Measurements from ENCODE around the gene MFN1. TPM values are rescaled to one million over a fixed set of nuclear protein-coding genes. Genes with fewer than 3 reads are reported as not detected.
"Not testable (repeated sequence)": the region's sequence is repeated elsewhere in the genome, so short reads cannot be mapped to it uniquely, and the experiment has no call there.

MFN1 gene
- total RNA-seq, 1 donor from 2014 or later = 42.3 TPM

DNA sequence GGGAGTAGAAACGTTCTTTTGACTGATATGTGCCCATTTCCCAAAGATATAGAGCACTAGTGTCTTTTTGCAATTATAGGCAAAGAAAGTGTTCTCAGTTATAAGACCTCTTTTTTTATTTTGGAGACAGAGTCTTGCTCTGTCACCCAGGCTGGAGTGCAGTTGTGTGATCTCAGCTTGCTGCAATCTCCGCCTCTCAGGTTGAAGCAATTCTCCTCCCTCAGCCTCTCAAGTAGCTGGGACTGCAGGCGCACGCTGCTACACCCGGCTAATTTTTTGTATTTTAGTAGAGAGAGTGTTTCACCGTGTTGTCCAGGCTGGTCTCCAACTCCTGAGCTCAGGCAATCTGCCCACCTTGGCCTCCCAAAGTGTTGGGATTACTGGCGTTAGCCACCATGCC, 45.4 kb upstream of the MFN1 start:
- Mint-ChIP-seq H3K27me3 (no peaks in the 10 kb centered on the region), H3K4me1 (ENCODE audit: unreplicated experiment) (peaks cover 6% of the 10 kb centered on the region), H3K27ac (no peak overlapping the region)

DNA sequence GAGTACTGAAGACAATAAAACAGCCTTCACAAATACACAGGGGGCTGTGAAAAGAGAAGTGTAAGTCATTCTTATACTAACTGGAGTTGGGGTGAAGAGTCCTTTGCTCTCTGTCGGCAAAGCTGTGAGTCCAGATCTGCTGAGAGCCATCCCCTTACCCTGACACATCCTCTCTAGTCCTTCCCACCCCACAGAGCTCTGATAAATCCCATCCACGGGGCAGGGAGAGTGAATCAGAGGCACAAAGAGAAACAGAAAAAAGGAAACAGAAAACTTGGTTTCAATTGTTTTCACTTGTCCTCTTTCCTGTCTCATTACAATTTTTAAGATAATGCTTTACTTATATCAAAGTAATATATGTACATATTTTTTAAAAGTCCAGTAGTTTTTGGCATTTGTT, 42.9 kb upstream of the MFN1 start:
- no peak for TF ChIP-seq CTCF (conservative IDR thresholded peaks at IDR 0.05)
- no peaks in the 10 kb centered on the region for H3K27me3 Mint-ChIP-seq
- H3K36me3 Mint-ChIP-seq = no peaks in the 10 kb centered on the region
- H3K4me1 Mint-ChIP-seq (ENCODE audit: unreplicated experiment) = no peaks in the 10 kb centered on the region
- no peaks in the 10 kb centered on the region for H3K9me3 Mint-ChIP-seq
- H3K27ac Mint-ChIP-seq = no peak overlapping the region
- no peak for DNase-seq (ENCODE audit: extremely low spot score, unreplicated experiment)
- H3K4me3 Mint-ChIP-seq = no peak overlapping the region

More for the DNA sequence above, 45.4 kb upstream of the MFN1 start:
- H3K36me3 Mint-ChIP-seq = no peaks in the 10 kb centered on the region
- DNase-seq (ENCODE audit: extremely low spot score, unreplicated experiment) = no peak
- TF ChIP-seq CTCF (conservative IDR thresholded peaks at IDR 0.05) = no peak
- H3K4me3 Mint-ChIP-seq = no peak overlapping the region
- peaks cover 6% of the 10 kb centered on the region for H3K9me3 Mint-ChIP-seq

DNA sequence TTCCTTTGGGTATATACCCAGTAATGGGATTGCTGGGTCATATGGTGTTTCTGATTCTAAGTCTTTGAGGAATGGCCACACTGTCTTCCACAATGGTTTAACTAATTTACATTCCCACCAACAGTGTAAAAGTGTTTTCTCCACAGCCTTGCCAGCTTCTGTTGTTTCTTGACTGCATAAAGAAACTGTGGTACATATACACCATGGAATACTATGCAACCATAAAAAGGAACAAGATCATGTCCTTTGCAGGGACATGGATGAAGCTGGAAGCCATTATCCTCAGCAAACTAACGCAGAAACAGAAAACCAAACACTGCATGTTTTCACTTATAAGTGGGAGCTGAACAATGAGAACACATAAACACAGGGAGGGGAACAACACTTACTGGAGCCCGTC, 40.1 kb upstream of the MFN1 start:
- not testable (repeated sequence) for H3K27me3 Mint-ChIP-seq; H3K36me3 Mint-ChIP-seq; H3K9me3 Mint-ChIP-seq; H3K4me3 Mint-ChIP-seq; DNase-seq (ENCODE audit: extremely low spot score, unreplicated experiment); H3K27ac Mint-ChIP-seq; H3K4me1 Mint-ChIP-seq (ENCODE audit: unreplicated experiment)

DNA sequence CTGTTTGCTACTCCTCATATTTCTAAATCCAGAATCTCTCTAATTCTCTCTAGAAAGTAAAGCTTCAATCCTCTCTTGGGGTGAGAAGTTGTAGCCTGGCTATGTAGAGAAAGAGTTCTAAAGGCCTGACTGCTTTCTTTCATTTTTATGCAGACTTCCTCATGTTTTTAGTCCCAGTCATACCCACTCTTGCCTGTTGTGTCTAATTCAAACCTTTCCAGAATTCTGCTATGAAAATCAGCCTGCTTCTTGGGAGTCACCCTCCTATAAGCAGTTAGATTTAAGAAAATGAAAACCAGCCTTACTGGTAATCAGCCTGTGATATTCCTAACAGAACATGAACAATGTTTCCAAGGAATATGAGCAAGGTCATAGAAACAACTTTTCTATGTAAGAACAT, 39.5 kb upstream of the MFN1 start:
- no peak for DNase-seq (ENCODE audit: extremely low spot score, unreplicated experiment)
- Mint-ChIP-seq H3K27me3 (no peaks in the 10 kb centered on the region), H3K4me1 (ENCODE audit: unreplicated experiment) (no peaks in the 10 kb centered on the region), H3K9me3 (no peaks in the 10 kb centered on the region), H3K27ac (no peak overlapping the region), H3K36me3 (no peaks in the 10 kb centered on the region), H3K4me3 (no peak overlapping the region)
- no peak for TF ChIP-seq CTCF (conservative IDR thresholded peaks at IDR 0.05)

GRCh38 chr3:179309225-179310078, 38.1 kb upstream of the MFN1 start:
- no peaks in the 10 kb centered on the region for H3K9me3 Mint-ChIP-seq
- TF ChIP-seq CTCF (conservative IDR thresholded peaks at IDR 0.05) = no peak
- no peaks in the 10 kb centered on the region for H3K27me3 Mint-ChIP-seq

DNA sequence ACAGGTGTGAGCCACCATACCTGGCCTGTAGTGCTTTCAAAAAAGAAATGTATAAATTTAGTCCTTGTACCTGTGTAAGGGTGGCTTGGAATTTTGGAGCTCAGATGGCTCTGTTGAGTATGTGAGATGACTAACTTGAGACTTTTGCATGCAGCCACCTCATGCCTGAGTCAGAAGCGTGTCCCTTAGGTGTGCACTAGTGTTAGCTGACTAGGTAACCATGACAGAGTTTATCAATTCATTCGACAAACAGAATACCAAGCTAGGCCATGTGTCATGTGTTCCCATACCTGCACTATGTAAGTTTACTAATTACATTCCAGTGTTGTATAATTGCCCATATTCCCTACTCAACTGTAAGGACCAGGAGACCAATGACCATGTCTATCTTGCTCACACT, 28.6 kb upstream of the MFN1 start:
- TF ChIP-seq CTCF (conservative IDR thresholded peaks at IDR 0.05) = no peak
- H3K27me3 Mint-ChIP-seq = peaks cover 6% of the 10 kb centered on the region
- H3K4me3 Mint-ChIP-seq = no peak overlapping the region

More at GRCh38 chr3:179309225-179310078, 38.1 kb upstream of the MFN1 start:
- no peak overlapping the region for H3K27ac Mint-ChIP-seq
- no peak overlapping the region for H3K4me3 Mint-ChIP-seq
- H3K4me1 Mint-ChIP-seq (ENCODE audit: unreplicated experiment) = no peaks in the 10 kb centered on the region
- DNase-seq (ENCODE audit: extremely low spot score, unreplicated experiment) = no peak
- no peaks in the 10 kb centered on the region for H3K36me3 Mint-ChIP-seq

More for the DNA sequence above, 28.6 kb upstream of the MFN1 start:
- peaks cover 5% of the 10 kb centered on the region for H3K4me1 Mint-ChIP-seq (ENCODE audit: unreplicated experiment)
- no peak for DNase-seq (ENCODE audit: extremely low spot score, unreplicated experiment)
- no peaks in the 10 kb centered on the region for H3K9me3 Mint-ChIP-seq
- H3K36me3 Mint-ChIP-seq = no peaks in the 10 kb centered on the region
- no peak overlapping the region for H3K27ac Mint-ChIP-seq
